CD4-positive, CD25-positive, alpha-beta regulatory T cell (primary cell): ENCODE data around the gene CHI3L1. TPM values are rescaled to one million over a fixed set of nuclear protein-coding genes. Genes with fewer than 3 reads are reported as not detected.

Experiments used
- ATAC-seq, 2 donors: fragments of 150-1000 bp; cut with Tn5 transposase; one replicate each; pipeline ENCODE4 v1.10.0; 2021; ENCODE audit warnings: low read depth in 2 of 2, moderate number of reproducible peaks in 2 of 2, moderate library complexity in 1 of 2
- DNase-seq, 3 donors: peaks; one replicate each; pipeline versions ENCODE4 v3.0.0 to v3.0.0-alpha.2; 2012 to 2022; ENCODE audit warnings: mixed read lengths in 1 of 3
- H3K27ac ChIP-seq: one replicate; pipeline ENCODE4 v1.7.0; 2013; ENCODE audit warnings: mild to moderate bottlenecking, low read length; ENCODE audit not compliant: insufficient read depth, poor library complexity, severe bottlenecking
- H3K27me3 ChIP-seq: one replicate; pipeline ENCODE4 v1.7.0; 2013; ENCODE audit warnings: low read length; ENCODE audit not compliant: control insufficient read depth, insufficient read depth
- H3K36me3 ChIP-seq: one replicate; pipeline ENCODE4 v1.7.0; 2013; ENCODE audit warnings: mild to moderate bottlenecking, low read length, moderate library complexity; ENCODE audit not compliant: control insufficient read depth, insufficient read depth
- H3K4me1 ChIP-seq: 2 replicates; pipeline ENCODE4 v1.7.0; 2013; ENCODE audit warnings: mild to moderate bottlenecking, low read length; ENCODE audit not compliant: insufficient read depth, control insufficient read depth, poor library complexity, severe bottlenecking
- H3K4me3 ChIP-seq: one replicate; pipeline ENCODE4 v1.7.0; 2013; ENCODE audit warnings: low read depth, mild to moderate bottlenecking, low read length, moderate library complexity
- H3K9me3 ChIP-seq, 2 experiments: 1 replicate in 1 of 2; 2 replicates in 1 of 2; pipeline ENCODE4 v1.7.0; 2013; ENCODE audit warnings: low read length in 2 of 2, mild to moderate bottlenecking in 1 of 2, moderate library complexity in 1 of 2; ENCODE audit not compliant: control insufficient read depth in 2 of 2
- H3K27ac Mint-ChIP-seq, 3 donors: one replicate each; pipeline ENCODE4 v1.8.0; 2020 to 2022; ENCODE audit warnings: mild to moderate bottlenecking in 3 of 3, mixed read lengths in 3 of 3, moderate library complexity in 2 of 3
- H3K27me3 Mint-ChIP-seq: one replicate; pipeline ENCODE4 v1.8.0; 2022; ENCODE audit warnings: mild to moderate bottlenecking, mixed read lengths
- H3K36me3 Mint-ChIP-seq: one replicate; pipeline ENCODE4 v1.8.0; 2020; ENCODE audit warnings: mixed read lengths
- H3K4me1 Mint-ChIP-seq, 4 donors: one replicate each; pipeline ENCODE4 v1.8.0; 2020 to 2022; ENCODE audit warnings: mixed read lengths in 4 of 4, mild to moderate bottlenecking in 1 of 4
- H3K4me3 Mint-ChIP-seq, 4 donors: one replicate each; pipeline ENCODE4 v1.8.0; 2020 to 2022; ENCODE audit warnings: mild to moderate bottlenecking in 4 of 4, mixed read lengths in 4 of 4, moderate library complexity in 3 of 4
- H3K9me3 Mint-ChIP-seq, 7 donors: one replicate each; pipeline ENCODE4 v1.8.0; 2020 to 2022; ENCODE audit warnings: mixed read lengths in 7 of 7, mild to moderate bottlenecking in 3 of 7, moderate library complexity in 2 of 7
- polyA plus RNA-seq, 4 donors: library from polyadenylated mRNA; unstranded; fragments of 300-500 nt; fragmentation: Illumina TruSeq; gene quantifications; one replicate each; pipeline ENCODE4 v1.2.3, GENCODE V29; 2021
- total RNA-seq: library from RNA; stranded (reverse); gene quantifications from one replicate; pipeline ENCODE4 v1.2.3, GENCODE V29; 2022

Gene CHI3L1
- total and polyA plus RNA-seq, 5 donors from 2014 or later, result not detected

- H3K36me3 Mint-ChIP-seq, result no peaks in the 10 kb centered on the region
- DNase-seq (no peak), ATAC-seq (no peak)
- no peak overlapping the region for H3K27ac Mint-ChIP-seq
- peaks cover 3 to 4% of the 10 kb centered on the region in 2 experiments for H3K9me3 ChIP-seq
- no peak overlapping the region for H3K4me3 ChIP-seq
- H3K27ac ChIP-seq, result no peak overlapping the region
- no peak overlapping the region for H3K4me3 Mint-ChIP-seq
- peaks cover 0 to 9% (median 0%) of the 10 kb centered on the region in 7 donors for H3K9me3 Mint-ChIP-seq
- H3K4me1 ChIP-seq, result no peaks in the 10 kb centered on the region
- H3K27me3 ChIP-seq, result peaks cover 6% of the 10 kb centered on the region
- no peaks in the 10 kb centered on the region for H3K4me1 Mint-ChIP-seq
- H3K36me3 ChIP-seq, result no peaks in the 10 kb centered on the region
- H3K27me3 Mint-ChIP-seq, result peaks cover 12% of the 10 kb centered on the region
These were observed 24.8 kb downstream of the CHI3L1 start for GRCh38 chr1:203161703-203162102.

GRCh38 chr1:203161175-203161574, 25.3 kb downstream of the CHI3L1 start:
- no peaks in the 10 kb centered on the region for H3K36me3 Mint-ChIP-seq

DNA sequence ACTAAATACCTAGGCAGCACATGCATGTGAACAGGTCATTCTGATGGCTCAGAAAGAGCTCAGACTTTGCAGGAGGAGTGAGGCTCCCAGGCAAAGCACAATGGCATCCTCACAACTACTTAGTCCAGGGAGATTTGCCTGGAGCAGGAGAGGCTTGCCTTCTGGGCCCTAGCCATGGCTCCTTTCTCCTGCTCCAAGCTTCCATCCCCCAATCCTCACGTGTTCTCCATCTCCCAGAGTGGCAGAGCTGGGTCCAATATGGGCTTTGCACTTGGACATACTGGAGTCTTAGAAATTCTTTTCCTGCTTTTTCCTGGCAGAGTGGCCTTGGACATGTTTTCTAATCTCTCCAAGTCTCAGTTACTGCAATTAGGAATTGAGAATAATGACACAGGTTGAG, 26.7 kb downstream of the CHI3L1 start:
- no peak overlapping the region for H3K4me3 Mint-ChIP-seq
- Histone ChIP-seq H3K27ac (no peak overlapping the region), H3K4me1 (no peaks in the 10 kb centered on the region), H3K27me3 (peaks cover 6% of the 10 kb centered on the region), H3K9me3 (peaks cover 3 to 4% of the 10 kb centered on the region in 2 experiments), H3K4me3 (no peak overlapping the region), H3K36me3 (no peaks in the 10 kb centered on the region)
- H3K36me3 Mint-ChIP-seq, result no peaks in the 10 kb centered on the region
- H3K27ac Mint-ChIP-seq, result no peak overlapping the region
- no peaks in the 10 kb centered on the region for H3K4me1 Mint-ChIP-seq
- DNase-seq, result no peak
- peaks cover 0 to 9% (median 0%) of the 10 kb centered on the region in 7 donors for H3K9me3 Mint-ChIP-seq
- H3K27me3 Mint-ChIP-seq, result peaks cover 14% of the 10 kb centered on the region
- ATAC-seq, result no peak

More at GRCh38 chr1:203161175-203161574, 25.3 kb downstream of the CHI3L1 start:
- H3K27ac Mint-ChIP-seq, result no peak overlapping the region
- Histone ChIP-seq H3K4me3 (no peak overlapping the region), H3K9me3 (peaks cover 3 to 4% of the 10 kb centered on the region in 2 experiments), H3K4me1 (no peaks in the 10 kb centered on the region), H3K36me3 (no peaks in the 10 kb centered on the region), H3K27me3 (peaks cover 6% of the 10 kb centered on the region), H3K27ac (no peak overlapping the region)
- H3K9me3 Mint-ChIP-seq, result peaks cover 0 to 9% (median 0%) of the 10 kb centered on the region in 7 donors
- DNase-seq (no peak), ATAC-seq (no peak)
- H3K4me3 Mint-ChIP-seq, result no peak overlapping the region
- H3K4me1 Mint-ChIP-seq, result no peaks in the 10 kb centered on the region
- peaks cover 12% of the 10 kb centered on the region for H3K27me3 Mint-ChIP-seq

DNA sequence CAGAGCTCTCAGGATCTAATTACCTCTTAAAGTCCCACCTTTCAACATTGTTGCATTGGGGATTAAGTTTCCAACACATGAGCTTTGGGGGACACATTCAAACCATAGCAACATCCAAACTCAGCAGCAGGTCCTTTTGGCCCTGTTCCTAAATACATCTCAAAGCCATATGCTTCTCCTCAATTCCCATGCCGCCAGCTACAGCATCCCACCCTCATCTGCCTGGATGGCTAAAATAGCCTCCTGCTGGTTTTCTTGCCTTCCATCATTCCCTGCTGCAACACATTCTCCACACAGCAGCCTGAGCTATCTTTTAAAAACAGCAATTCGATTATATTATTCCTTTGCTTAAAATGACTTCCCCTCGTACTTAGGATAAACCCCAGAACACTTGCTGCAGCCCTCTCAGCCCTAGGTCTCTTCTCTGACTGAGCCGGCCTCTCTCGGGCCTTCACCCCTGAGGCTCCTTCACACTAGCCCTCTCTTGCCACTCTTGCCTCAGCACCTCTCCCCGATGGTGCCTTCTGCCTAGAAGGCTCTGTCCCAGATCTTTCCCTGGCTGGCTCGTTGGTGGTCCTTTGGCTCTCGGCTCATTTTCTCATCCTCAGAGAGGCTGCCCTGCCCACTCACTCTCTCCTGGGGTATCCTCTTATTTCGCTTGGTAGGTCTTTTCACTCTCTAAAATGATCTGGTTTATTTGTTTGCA, 27.4 kb downstream of the CHI3L1 start:
- Mint-ChIP-seq H3K4me3 (no peak overlapping the region), H3K4me1 (no peaks in the 10 kb centered on the region), H3K36me3 (no peaks in the 10 kb centered on the region), H3K27ac (no peak overlapping the region), H3K9me3 (peaks cover 0 to 9% (median 0%) of the 10 kb centered on the region in 7 donors), H3K27me3 (peaks cover 16% of the 10 kb centered on the region)
- DNase-seq (no peak), ATAC-seq (no peak)
- Histone ChIP-seq H3K36me3 (no peaks in the 10 kb centered on the region), H3K4me1 (no peaks in the 10 kb centered on the region), H3K27ac (no peak overlapping the region), H3K9me3 (peaks cover 3 to 4% of the 10 kb centered on the region in 2 experiments), H3K27me3 (peaks cover 6% of the 10 kb centered on the region), H3K4me3 (no peak overlapping the region)

- Histone ChIP-seq H3K27me3 (peaks cover 6% of the 10 kb centered on the region), H3K9me3 (peaks cover 3 to 4% of the 10 kb centered on the region in 2 experiments), H3K36me3 (no peaks in the 10 kb centered on the region), H3K27ac (no peak overlapping the region), H3K4me1 (no peaks in the 10 kb centered on the region), H3K4me3 (no peak overlapping the region)
- Mint-ChIP-seq H3K27me3 (peaks cover 16% of the 10 kb centered on the region), H3K4me1 (no peaks in the 10 kb centered on the region), H3K9me3 (peaks cover 0 to 9% (median 0%) of the 10 kb centered on the region in 7 donors), H3K4me3 (no peak overlapping the region), H3K27ac (no peak overlapping the region), H3K36me3 (no peaks in the 10 kb centered on the region)
- DNase-seq, result no peak
- no peak for ATAC-seq
These were observed 28.1 kb downstream of the CHI3L1 start for GRCh38 chr1:203158423-203158822.

- Mint-ChIP-seq H3K4me3 (no peak overlapping the region), H3K9me3 (peaks cover 0 to 9% (median 0%) of the 10 kb centered on the region in 7 donors), H3K4me1 (no peaks in the 10 kb centered on the region), H3K27me3 (peaks cover 21% of the 10 kb centered on the region), H3K27ac (no peak overlapping the region), H3K36me3 (no peaks in the 10 kb centered on the region)
- no peaks in the 10 kb centered on the region for H3K36me3 ChIP-seq
- no peaks in the 10 kb centered on the region for H3K27me3 ChIP-seq
- no peak for ATAC-seq
- H3K9me3 ChIP-seq, result peaks cover 3 to 4% of the 10 kb centered on the region in 2 experiments
- no peak overlapping the region for H3K27ac ChIP-seq
- H3K4me1 ChIP-seq, result no peaks in the 10 kb centered on the region
- no peak for DNase-seq
- no peak overlapping the region for H3K4me3 ChIP-seq
These were observed 30.2 kb downstream of the CHI3L1 start for GRCh38 chr1:203156280-203156679.

DNA sequence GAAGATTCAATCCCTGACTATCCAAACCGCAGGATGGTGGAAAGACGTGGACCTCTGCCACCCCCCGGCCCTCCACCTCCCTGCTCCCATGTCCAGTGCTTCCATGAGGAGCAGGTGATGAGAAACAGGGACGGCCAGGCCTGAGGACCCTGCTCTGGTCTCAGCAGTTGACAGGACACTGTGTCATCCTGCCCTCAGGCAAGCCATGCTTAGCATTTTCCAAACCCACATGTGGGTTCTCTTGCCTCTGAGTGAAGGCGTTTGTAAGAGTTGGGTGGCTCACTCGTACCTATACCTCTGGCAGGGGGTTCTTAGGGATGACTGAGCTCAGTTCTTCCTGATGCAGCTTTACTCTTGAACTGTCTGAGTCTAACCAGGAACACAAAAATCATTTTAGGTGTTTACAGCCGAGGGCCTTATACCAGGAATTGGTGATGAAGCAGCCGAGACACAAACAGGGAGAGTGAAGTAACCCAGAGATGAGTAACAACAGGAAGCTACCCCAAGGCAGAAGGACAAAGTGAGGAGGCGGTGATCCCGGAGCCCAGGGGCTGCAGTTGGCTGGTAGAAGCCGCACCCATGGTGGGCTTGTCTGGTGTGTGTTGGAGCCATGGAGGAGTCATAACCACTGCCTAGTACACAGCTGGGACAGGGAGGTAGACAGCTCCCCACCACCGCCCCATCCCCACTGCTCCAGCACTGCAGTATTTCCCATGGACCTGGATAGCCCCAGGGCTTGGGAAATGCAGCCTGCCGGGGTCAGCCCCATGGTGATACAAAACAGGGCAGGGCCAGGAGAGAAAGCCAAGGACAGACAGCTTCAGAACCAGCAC, 32.3 kb downstream of the CHI3L1 start:
- Histone ChIP-seq H3K4me1 (no peaks in the 10 kb centered on the region), H3K27ac (no peak overlapping the region), H3K27me3 (no peaks in the 10 kb centered on the region), H3K4me3 (no peak overlapping the region), H3K36me3 (no peaks in the 10 kb centered on the region), H3K9me3 (peaks cover 3 to 4% of the 10 kb centered on the region in 2 experiments)
- Mint-ChIP-seq H3K27ac (peak overlapping the region in 1 of 3 donors; percentile 31), H3K9me3 (peaks cover 0 to 4% (median 0%) of the 10 kb centered on the region in 7 donors), H3K36me3 (no peaks in the 10 kb centered on the region), H3K27me3 (peaks cover 19% of the 10 kb centered on the region), H3K4me3 (no peak overlapping the region), H3K4me1 (no peaks in the 10 kb centered on the region)
- no peak for DNase-seq
- no peak for ATAC-seq
